ENCODE data around the gene SMARCAL1. TPM values are rescaled to one million over a fixed set of nuclear protein-coding genes. Genes with fewer than 3 reads are reported as not detected.

The SMARCAL1 gene
- total RNA-seq, 2 experiments from 2014 or later = 6.3 TPM

GRCh38 chr2:216426166-216426777 is 14.0 kb downstream of the SMARCAL1 start:
- no peaks in the 10 kb centered on the region for H3K9me3 Mint-ChIP-seq
- Histone ChIP-seq H3K36me3 (ENCODE audit: insufficient read depth, low read length) (peaks cover 85% of the 10 kb centered on the region), H3K4me3 (ENCODE audit: low read length) (no peak overlapping the region), H3K9me3 (ENCODE audit: control insufficient read depth in 1 of 2, insufficient read depth in 1 of 2, low read length in 2 of 2) (peaks cover 0 to 8% of the 10 kb centered on the region in 2 experiments), H3K27me3 (ENCODE audit: control insufficient read depth in 1 of 2, insufficient read depth in 2 of 2, low read length in 2 of 2) (no peaks in the 10 kb centered on the region), H3K4me1 (ENCODE audit: insufficient read depth, low read length) (no peaks in the 10 kb centered on the region), H3K27ac (ENCODE audit: low read depth in 1 of 2, low read length in 2 of 2) (no peak overlapping the region)
- ChIA-PET CTCF (no interaction called here), POLR2A (no interaction called here)
- TF ChIP-seq CTCF (IDR thresholded peaks at IDR 0.05) = no peak
- H3K4me1 Mint-ChIP-seq (ENCODE audit: low read depth) = no peaks in the 10 kb centered on the region
- no peak for DNase-seq
- H3K27ac Mint-ChIP-seq = no peak overlapping the region
- H3K27me3 Mint-ChIP-seq = no peaks in the 10 kb centered on the region
- H3K4me3 Mint-ChIP-seq = no peak overlapping the region
- peaks cover 100% of the 10 kb centered on the region for H3K36me3 Mint-ChIP-seq (ENCODE audit: low read depth)
- intact Hi-C loops (cut with DNase I, micrococcal nuclease) = no loop called here
- ATAC-seq (ENCODE audit: poor library complexity) = no peak

- no peak for TF ChIP-seq CTCF (IDR thresholded peaks at IDR 0.05)
- H3K36me3 Mint-ChIP-seq (ENCODE audit: low read depth) = peaks cover 100% of the 10 kb centered on the region
- no peaks in the 10 kb centered on the region for H3K27me3 ChIP-seq (ENCODE audit: control insufficient read depth in 1 of 2, insufficient read depth in 2 of 2, low read length in 2 of 2)
- H3K27ac Mint-ChIP-seq = no peak overlapping the region
- ATAC-seq (ENCODE audit: poor library complexity) (no peak), DNase-seq (no peak)
- no peaks in the 10 kb centered on the region for H3K27me3 Mint-ChIP-seq
- no peak overlapping the region for H3K27ac ChIP-seq (ENCODE audit: low read depth in 1 of 2, low read length in 2 of 2)
- no peak overlapping the region for H3K4me3 ChIP-seq (ENCODE audit: low read length)
- H3K9me3 ChIP-seq (ENCODE audit: control insufficient read depth in 1 of 2, insufficient read depth in 1 of 2, low read length in 2 of 2) = peaks cover 0 to 8% of the 10 kb centered on the region in 2 experiments
- H3K36me3 ChIP-seq (ENCODE audit: insufficient read depth, low read length) = peaks cover 85% of the 10 kb centered on the region
- ChIA-PET POLR2A (no interaction called here), CTCF (no interaction called here)
- H3K9me3 Mint-ChIP-seq = no peaks in the 10 kb centered on the region
- intact Hi-C loops (cut with DNase I, micrococcal nuclease) = no loop called here
- no peaks in the 10 kb centered on the region for H3K4me1 Mint-ChIP-seq (ENCODE audit: low read depth)
- no peak overlapping the region for H3K4me3 Mint-ChIP-seq
- H3K4me1 ChIP-seq (ENCODE audit: insufficient read depth, low read length) = no peaks in the 10 kb centered on the region
Measured at GRCh38 chr2:216426938-216427337, 14.7 kb downstream of the SMARCAL1 start.

- CTCF ChIA-PET = interaction anchor here (1.1 kb wide), 1 partner anchor 24 kb away, joined by 3 read pairs; no protein-coding TSS in a partner anchor
- Mint-ChIP-seq H3K4me3 (no peak overlapping the region), H3K4me1 (ENCODE audit: low read depth) (no peaks in the 10 kb centered on the region), H3K36me3 (ENCODE audit: low read depth) (peaks cover 100% of the 10 kb centered on the region), H3K9me3 (no peaks in the 10 kb centered on the region), H3K27me3 (no peaks in the 10 kb centered on the region), H3K27ac (no peak overlapping the region)
- ATAC-seq (ENCODE audit: poor library complexity) (no peak), DNase-seq (no peak)
- TF ChIP-seq CTCF (IDR thresholded peaks at IDR 0.05) = no peak
- POLR2A ChIA-PET = no interaction called here
- H3K9me3 ChIP-seq (ENCODE audit: control insufficient read depth in 1 of 2, insufficient read depth in 1 of 2, low read length in 2 of 2) = peaks cover 0 to 8% of the 10 kb centered on the region in 2 experiments
- H3K4me1 ChIP-seq (ENCODE audit: insufficient read depth, low read length) = no peaks in the 10 kb centered on the region
- H3K4me3 ChIP-seq (ENCODE audit: low read length) = no peak overlapping the region
- no peaks in the 10 kb centered on the region for H3K27me3 ChIP-seq (ENCODE audit: control insufficient read depth in 1 of 2, insufficient read depth in 2 of 2, low read length in 2 of 2)
- H3K27ac ChIP-seq (ENCODE audit: low read depth in 1 of 2, low read length in 2 of 2) = no peak overlapping the region
- H3K36me3 ChIP-seq (ENCODE audit: insufficient read depth, low read length) = peaks cover 83% of the 10 kb centered on the region
- intact Hi-C loops (cut with DNase I, micrococcal nuclease) = no loop called here
Measured at GRCh38 chr2:216428618-216429350, 16.5 kb downstream of the SMARCAL1 start.
